A673 (cell line): Measurements from ENCODE around the gene PHF3. TPM values are rescaled to one million over a fixed set of nuclear protein-coding genes. Genes with fewer than 3 reads are reported as not detected.
A peak's percentile ranks its signal among the peaks of the same experiment; 100 is the strongest.

ENCODE experiments used
- BruUV-seq: library from RNA; stranded (reverse); fragments of 400-500 nt; replicated peaks from 2 replicates; lab custom pipeline; 2021; lab: Mats Ljungman, UMichigan
- CTCF ChIA-PET: fragments of 300-600 bp; sonication (Branson Sonifier 250); formaldehyde crosslinking; loops from one replicate; lab custom pipeline; 2022; ENCODE audit warnings: antibody characterized with exemption; lab: Charles Lee
- POLR2A ChIA-PET: fragments of 300-600 bp; sonication (Branson Sonifier 250); formaldehyde crosslinking; loops from one replicate; lab custom pipeline; 2022; ENCODE audit warnings: antibody characterized with exemption; ENCODE audit not compliant: low non-redundant PET; lab: Charles Lee
- DNase-seq: peaks from one replicate; pipeline ENCODE4 v3.0.0-alpha.2; 2015; ENCODE audit warnings: low spot score
- H3K27ac ChIP-seq: fragments of 200-600 bp; sonication (generic); 2 replicates; pipeline ENCODE4 v1.5.1; 2016; ENCODE audit warnings: mixed run types, low read depth, mild to moderate bottlenecking, mixed read lengths, antibody characterized with exemption, low read length; ENCODE audit not compliant: poor library complexity, severe bottlenecking
- H3K27me3 ChIP-seq: fragments of 200-600 bp; sonication (generic); replicated peaks from 2 replicates; pipeline ENCODE4 v1.6.1; 2017; ENCODE audit warnings: mixed run types, low read depth, mild to moderate bottlenecking, mixed read lengths, antibody characterized with exemption, low read length; ENCODE audit not compliant: insufficient read depth, poor library complexity
- H3K36me3 ChIP-seq: fragments of 200-600 bp; sonication (generic); 2 replicates; pipeline ENCODE4 v1.6.1; 2016; ENCODE audit warnings: mixed run types, mild to moderate bottlenecking, mixed read lengths, antibody characterized with exemption, low read length; ENCODE audit not compliant: insufficient read depth, poor library complexity, severe bottlenecking
- H3K4me1 ChIP-seq: fragments of 200-600 bp; sonication (generic); 2 replicates; pipeline ENCODE4 v1.6.1; 2017; ENCODE audit warnings: mixed run types, mild to moderate bottlenecking, mixed read lengths, antibody characterized with exemption, low read length; ENCODE audit not compliant: insufficient read depth, poor library complexity, severe bottlenecking
- H3K4me3 ChIP-seq: fragments of 200-600 bp; sonication (generic); 2 replicates; pipeline ENCODE4 v1.5.1; 2016; ENCODE audit warnings: low read depth, mixed run types, mild to moderate bottlenecking, mixed read lengths, low read length; ENCODE audit not compliant: poor library complexity, severe bottlenecking
- H3K9me3 ChIP-seq: fragments of 200-600 bp; sonication (generic); 2 replicates; pipeline ENCODE4 v1.6.1; 2016; ENCODE audit warnings: mixed run types, low read depth, mild to moderate bottlenecking, mixed read lengths, antibody characterized with exemption, low read length; ENCODE audit not compliant: poor library complexity, severe bottlenecking
- CTCF ChIP-seq: fragments of 300-800, 200-600 bp; sonication (generic); conservative IDR thresholded peaks from 2 replicates; pipeline ENCODE4 v1.5.1; 2017; ENCODE audit warnings: low read depth, mild to moderate bottlenecking, antibody characterized with exemption, low read length, moderate library complexity, mixed read lengths
- EZH2 ChIP-seq: fragments of 200-600 bp; sonication (generic); IDR thresholded peaks from 2 replicates; pipeline ENCODE4 v1.6.1; 2017; ENCODE audit warnings: borderline replicate concordance, low read depth, mild to moderate bottlenecking, mixed read lengths, antibody characterized with exemption, low read length; ENCODE audit not compliant: poor library complexity, severe bottlenecking
- intact Hi-C: fragments of 100-400 bp; cut with micrococcal nuclease; formaldehyde crosslinking; loops from one replicate; pipeline ENCODE4 v1.10.0; 2022; ENCODE audit not compliant: unreplicated experiment
- total RNA-seq: library from RNA; stranded (reverse); gene quantifications from 2 replicates; pipeline ENCODE4 v1.2.3, GENCODE V29; 2021

Gene PHF3
- total RNA-seq, 1 experiment from 2014 or later: 52.0 TPM

GRCh38 chr6:63599243-63599642 is 36.4 kb upstream of the PHF3 start:
- no peak for DNase-seq
- no peaks in the 10 kb centered on the region for H3K36me3 ChIP-seq
- intact Hi-C loops: loop anchor here (2.0 to 5.0 kb wide), 2 partner anchors 166 to 203 kb away; no protein-coding TSS in a partner anchor
- no peaks in the 10 kb centered on the region for H3K9me3 ChIP-seq
- H3K27ac ChIP-seq: no peak overlapping the region
- no peak for TF ChIP-seq EZH2
- no peak for TF ChIP-seq CTCF
- CTCF ChIA-PET: interaction anchor here (1.1 to 1.6 kb wide), 5 partner anchors 15 to 203 kb away, joined by 3 to 17 read pairs (median 5); no protein-coding TSS in a partner anchor
- peak overlapping the region; percentile 54 for H3K4me3 ChIP-seq
- POLR2A ChIA-PET: no interaction called here
- no TSS peak for BruUV-seq
- no peaks in the 10 kb centered on the region for H3K4me1 ChIP-seq
- no peaks in the 10 kb centered on the region for H3K27me3 ChIP-seq

GRCh38 chr6:63600136-63600535 is 35.5 kb upstream of the PHF3 start:
- Histone ChIP-seq H3K27ac (no peak overlapping the region), H3K4me3 (no peak overlapping the region), H3K9me3 (no peaks in the 10 kb centered on the region), H3K36me3 (no peaks in the 10 kb centered on the region), H3K27me3 (no peaks in the 10 kb centered on the region), H3K4me1 (no peaks in the 10 kb centered on the region)
- TF ChIP-seq CTCF: no peak
- TF ChIP-seq EZH2: no peak
- DNase-seq: no peak
- no TSS peak for BruUV-seq
- CTCF ChIA-PET: no interaction called here
- POLR2A ChIA-PET: no interaction called here
- intact Hi-C loops: no loop called here

- H3K27me3 ChIP-seq: no peaks in the 10 kb centered on the region
- TF ChIP-seq EZH2 (no peak), CTCF (no peak)
- DNase-seq: no peak
- POLR2A ChIA-PET: no interaction called here
- no peaks in the 10 kb centered on the region for H3K9me3 ChIP-seq
- no peak overlapping the region for H3K27ac ChIP-seq
- H3K4me1 ChIP-seq: no peaks in the 10 kb centered on the region
- intact Hi-C loops: no loop called here
- CTCF ChIA-PET: no interaction called here
- no TSS peak for BruUV-seq
- no peaks in the 10 kb centered on the region for H3K36me3 ChIP-seq
- H3K4me3 ChIP-seq: no peak overlapping the region
These were observed 26.4 kb upstream of the PHF3 start for GRCh38 chr6:63609231-63609630.
